GM18498 (cell line): ENCODE data around the gene ANKRD65.
A peak's percentile ranks its signal among the peaks of the same experiment; 100 is the strongest.
"Not testable (repeated sequence)": the region's sequence is repeated elsewhere in the genome, so short reads cannot be mapped to it uniquely, and the experiment has no call there.

Experiments used
- ATAC-seq: cut with Tn5 transposase; IDR thresholded peaks from one replicate; pipeline ENCODE4 v1.9.1; 2021; ENCODE audit warnings: mild to moderate bottlenecking, moderate library complexity; ENCODE audit not compliant: unreplicated experiment

ANKRD65 gene

DNA sequence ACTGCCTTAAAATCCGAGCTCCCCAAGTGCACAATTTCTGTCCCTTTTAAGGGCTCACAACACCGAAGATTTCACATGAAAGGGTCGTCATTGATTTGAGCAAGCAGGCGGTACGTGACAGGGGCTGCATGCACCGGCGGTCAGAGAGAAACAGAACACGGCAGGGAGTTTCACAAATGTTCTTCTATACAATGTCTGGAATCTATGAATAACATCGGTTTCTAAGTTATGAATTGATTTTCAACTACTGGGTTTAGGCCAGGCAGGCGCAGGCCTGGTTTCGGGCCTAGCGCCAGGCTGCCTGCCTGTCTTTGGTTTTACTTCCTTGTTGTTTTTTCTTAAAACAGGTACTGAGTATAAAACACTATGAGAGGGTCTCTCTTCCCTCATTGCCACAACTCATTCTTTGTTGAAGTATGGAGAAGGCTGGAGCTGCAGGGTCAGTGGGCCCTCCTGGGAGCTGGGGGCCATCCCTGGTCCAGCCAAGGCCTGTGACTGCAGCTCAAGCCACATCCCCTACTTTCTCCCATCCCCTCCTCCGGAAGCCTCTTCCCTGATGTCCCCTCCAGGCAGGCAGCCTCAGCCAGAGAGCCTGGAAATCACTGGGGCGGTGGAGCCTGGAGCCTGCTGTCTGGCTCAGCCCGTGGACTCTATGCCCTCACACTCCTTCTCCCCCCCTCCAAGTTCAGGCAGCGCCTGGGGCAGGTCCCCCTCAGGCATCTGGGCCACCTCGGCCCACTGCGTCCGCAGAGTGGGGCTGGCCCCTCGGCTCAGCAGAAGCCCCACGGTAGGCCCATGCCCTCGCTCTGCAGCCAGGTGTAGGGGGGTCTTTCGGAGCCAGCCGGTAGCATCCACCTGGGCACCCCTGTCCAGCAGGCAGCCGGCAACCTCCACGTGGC, 2.4 kb downstream of the ANKRD65 start:
- ATAC-seq: no peak

DNA sequence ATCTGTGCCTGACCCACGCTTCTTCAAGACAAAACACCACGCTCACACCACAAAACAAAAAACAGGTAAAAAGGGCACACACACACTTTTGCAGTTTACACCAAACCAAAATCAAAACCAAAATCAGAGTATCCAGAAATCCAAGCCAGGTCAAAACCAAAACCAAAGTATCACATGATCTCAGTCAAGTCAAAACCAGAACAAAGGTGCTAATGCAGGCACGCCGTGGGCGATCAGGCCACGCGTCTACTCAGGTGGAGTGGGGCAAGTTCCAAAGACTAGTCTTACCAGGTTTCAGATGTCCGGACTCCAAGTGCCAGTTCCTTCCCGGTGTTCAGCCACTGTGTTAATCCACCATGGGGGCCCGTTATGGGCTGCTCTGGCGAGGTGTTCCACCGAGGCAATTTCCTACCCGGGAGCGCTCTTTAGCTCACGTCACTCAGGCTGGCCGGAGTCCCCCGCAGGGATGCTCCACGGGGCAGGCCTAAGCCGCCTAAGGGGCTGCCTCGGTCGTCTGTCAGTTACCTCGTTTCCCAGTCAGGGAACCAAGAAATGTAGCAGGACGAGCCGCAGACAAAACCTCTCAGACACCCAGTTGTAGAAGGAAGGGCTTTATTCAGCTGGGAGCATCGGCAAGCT, 3.1 kb downstream of the ANKRD65 start:
- ATAC-seq: not testable (repeated sequence)

DNA sequence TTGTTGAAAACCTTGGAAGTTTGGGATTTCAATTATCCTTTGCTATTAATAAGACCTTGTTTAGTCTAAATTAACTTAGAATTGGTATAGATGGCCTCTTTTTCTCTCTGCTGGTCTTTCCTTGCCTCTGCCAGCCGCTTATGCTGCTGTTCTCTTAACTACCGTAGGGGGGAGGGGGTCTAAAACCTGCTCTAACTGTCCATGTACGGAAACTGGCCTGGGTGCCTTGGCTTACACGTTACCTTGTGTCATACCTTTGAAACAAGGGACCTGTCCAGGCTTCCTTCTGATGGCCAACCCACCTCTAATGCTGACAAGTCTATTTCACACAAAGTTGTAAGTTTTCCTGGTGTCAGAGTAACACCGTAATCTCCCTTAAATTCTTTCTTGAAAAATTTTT, 3.7 kb downstream of the ANKRD65 start:
- ATAC-seq: not testable (repeated sequence)

DNA sequence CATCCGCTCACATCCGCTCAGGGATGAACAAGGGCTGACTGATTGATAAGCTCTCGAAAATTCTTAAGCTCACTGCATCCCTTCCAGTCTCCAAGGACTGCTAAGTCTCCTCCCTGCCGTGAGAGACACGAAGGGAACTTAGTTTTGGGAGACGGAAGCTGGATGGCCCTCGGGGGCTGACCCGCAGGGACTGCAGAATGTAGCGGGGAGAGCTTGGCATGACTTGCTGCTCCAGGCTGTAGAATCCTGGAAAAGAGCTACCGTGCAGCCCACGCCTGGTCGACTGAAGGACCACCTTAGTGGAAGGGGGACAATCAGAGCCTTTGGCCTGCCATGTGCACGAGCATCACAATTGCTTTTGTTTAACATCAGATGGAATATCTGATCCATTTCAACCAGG, 5.3 kb downstream of the ANKRD65 start:
- ATAC-seq: no peak

GRCh38 chr1:1412311-1412902, 8.7 kb downstream of the ANKRD65 start:
- ATAC-seq: not testable (repeated sequence)

DNA sequence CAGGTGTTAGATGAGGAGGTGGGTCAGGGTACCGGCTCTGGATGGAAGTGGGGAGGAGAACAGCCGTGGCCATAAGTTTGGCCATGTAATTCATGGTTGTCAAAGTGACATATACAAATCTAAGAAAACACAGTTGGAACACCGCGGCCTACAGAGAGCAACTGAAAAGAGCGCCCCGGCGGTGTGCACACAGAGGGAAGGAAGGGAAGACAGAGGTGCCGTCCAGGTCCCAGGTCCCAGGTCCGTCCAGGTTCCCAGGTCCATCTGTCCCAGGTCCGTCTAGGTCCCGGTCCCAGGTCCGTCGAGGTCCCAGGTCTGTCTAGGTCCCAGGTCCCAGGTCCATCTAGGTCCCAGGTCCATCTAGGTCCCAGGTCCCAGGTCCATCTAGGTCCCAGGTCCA, 9.4 kb downstream of the ANKRD65 start:
- ATAC-seq: no peak

GRCh38 chr1:1410238-1410637, 10.8 kb downstream of the ANKRD65 start:
- not testable (repeated sequence) for ATAC-seq

- ATAC-seq: peak; percentile 41
These were observed 13.3 kb downstream of the ANKRD65 start for GRCh38 chr1:1407636-1408318.

DNA sequence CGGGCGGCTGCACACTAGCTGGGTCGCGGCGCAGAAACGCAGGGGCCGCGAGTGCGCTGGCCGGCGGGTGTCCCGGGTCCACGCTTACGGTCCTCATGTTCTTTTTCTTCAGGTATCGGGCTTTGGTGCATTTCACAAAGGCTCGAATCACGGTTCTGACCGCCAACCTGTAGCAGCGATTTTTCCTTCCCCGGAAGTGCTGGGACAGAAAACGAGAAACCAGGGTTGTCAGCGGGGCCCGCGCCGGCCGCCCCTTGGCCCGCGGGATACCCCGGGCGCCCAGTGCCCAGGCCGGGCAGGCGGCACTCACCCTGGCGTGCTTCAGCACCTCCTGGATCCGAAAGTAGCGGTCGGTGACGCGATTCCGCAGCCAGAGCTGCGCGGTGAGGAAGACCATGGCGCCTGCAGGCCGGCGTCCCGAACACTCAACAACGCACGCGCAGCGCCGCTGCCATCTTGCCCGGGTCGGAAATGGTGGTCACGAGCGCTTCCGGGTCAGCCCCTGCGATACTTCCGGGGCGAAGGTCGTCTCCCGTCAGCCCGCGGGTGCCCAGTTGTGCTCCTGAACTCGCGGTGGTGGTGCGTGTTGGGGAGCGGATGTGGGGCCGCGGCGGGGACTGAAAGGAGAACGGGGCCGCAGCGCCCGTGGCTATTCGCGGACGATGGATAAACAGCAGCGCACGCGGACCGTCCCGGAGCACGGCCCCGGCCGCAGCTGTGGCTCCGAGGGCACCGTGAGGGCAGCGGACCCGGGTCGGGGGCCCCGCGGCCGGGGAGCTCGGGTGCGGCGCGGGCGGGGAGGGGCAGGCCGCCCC, 14.0 kb downstream of the ANKRD65 start, which contains the start of gene MRPL20:
MRPL20 (minus strand) TSS at position 473 of the 815 bp plus-strand sequence; CDS start at position 397, 76 bp downstream.
- peak; percentile 92 for ATAC-seq

GRCh38 chr1:1406101-1406820, 14.8 kb downstream of the ANKRD65 start:
- ATAC-seq: no peak

DNA sequence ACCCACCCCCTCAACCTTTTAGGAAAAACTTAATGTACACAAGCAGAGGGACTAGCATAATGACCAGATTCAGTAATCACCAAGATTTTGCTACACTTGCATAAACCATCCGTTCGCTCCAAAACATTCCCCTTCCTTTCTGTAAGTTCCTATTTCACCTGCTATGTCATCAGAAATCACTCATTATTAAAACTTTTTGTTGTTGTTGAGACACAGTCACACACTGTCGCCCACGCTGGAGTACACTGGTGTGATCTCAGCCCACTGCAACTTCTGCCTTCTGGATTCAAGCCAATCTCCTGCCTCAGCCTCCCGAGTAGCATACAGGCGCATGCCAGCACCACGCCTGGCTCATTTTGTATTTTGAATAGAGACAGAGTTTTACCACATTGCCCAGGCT, 17.4 kb downstream of the ANKRD65 start:
- no peak for ATAC-seq

DNA sequence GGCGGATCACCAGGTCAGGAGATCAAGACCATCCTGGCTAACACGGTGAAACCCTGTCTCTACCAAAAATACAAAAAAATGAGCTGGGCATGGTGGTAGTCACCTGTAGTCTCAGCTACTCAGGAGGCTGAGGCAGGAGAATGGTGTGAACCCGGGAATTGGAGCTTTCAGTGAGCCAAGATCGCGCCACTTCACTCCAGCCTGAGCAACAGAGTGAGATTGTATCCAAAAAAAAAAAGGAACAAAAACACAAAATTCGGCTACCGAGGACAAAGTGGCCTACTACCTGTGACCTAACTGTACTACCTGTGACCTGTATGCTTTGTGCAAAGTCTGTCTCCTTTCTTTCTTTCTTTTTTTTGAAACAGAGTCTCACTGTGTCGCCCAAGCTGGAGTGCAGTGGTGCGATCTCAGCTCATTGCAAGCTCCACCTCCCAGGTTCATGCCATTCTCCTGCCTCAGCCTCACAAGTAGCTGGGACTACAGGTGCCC, 18.1 kb downstream of the ANKRD65 start:
- ATAC-seq: not testable (repeated sequence)

DNA sequence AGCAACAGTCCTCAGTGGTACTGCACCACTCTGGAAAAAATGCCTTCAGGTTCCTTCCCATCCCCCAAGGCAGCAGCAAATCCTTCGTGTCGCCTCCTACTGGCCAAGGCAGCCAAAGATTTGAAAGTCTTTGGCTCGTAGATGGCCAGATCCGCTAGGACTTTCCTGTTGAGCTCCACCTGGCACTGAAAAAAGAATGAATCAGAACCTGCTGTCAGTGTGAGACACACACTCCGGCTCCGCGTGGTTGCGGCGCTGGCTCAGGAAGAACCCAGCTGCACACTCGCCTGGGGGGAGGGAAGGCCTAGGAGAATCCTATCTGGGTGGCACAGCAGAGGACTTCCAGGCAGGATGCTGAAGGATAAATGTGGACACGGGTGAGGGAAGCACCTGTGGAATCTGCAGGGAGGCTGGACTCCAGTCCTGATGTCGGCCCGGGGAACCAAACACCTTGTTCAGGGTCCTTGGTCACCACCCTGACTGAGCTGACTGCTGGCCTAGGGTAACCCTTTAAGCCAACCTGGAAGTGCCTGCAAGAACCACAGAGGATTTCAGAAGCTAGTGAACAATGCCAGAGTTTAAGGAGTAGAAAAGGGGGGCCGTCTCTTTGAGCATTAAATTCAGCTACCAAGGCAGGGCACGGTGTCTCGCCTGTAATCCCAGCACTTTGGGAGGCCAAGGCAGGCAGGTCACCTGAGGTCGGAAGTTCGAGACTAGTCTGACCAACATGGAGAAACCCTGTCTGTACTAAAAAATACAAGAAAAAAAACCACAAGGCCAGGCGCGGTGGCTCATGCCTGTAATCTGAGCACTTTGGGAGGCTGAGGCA, 18.8 kb downstream of the ANKRD65 start:
- no peak for ATAC-seq

DNA sequence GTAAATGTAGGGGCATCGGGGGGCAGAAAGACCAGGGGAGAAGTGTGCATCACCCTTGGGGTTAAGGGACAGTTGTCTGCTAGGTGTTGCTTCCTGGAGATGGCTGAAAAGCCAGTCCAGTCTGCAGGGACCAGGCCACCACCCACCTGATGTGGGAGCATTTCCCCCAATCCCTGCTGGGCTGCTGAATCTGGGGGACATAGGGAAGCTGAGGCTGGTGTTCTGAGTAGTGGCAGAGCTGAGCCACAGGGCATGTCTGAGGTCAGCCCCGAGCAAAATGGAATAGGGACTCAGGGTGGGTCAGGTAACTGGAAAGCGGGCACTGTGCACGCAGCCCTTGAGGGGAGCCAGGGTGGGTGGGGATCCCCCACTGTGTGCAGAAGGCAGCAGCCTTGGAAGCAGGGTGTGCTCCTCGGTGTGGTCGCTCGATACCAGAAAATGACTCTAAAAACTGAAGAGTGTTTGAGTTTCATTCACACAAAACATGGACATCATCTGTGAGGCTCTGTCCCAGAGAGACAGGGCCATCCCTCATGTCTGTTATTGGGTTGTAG, 19.5 kb downstream of the ANKRD65 start:
- no peak for ATAC-seq

DNA sequence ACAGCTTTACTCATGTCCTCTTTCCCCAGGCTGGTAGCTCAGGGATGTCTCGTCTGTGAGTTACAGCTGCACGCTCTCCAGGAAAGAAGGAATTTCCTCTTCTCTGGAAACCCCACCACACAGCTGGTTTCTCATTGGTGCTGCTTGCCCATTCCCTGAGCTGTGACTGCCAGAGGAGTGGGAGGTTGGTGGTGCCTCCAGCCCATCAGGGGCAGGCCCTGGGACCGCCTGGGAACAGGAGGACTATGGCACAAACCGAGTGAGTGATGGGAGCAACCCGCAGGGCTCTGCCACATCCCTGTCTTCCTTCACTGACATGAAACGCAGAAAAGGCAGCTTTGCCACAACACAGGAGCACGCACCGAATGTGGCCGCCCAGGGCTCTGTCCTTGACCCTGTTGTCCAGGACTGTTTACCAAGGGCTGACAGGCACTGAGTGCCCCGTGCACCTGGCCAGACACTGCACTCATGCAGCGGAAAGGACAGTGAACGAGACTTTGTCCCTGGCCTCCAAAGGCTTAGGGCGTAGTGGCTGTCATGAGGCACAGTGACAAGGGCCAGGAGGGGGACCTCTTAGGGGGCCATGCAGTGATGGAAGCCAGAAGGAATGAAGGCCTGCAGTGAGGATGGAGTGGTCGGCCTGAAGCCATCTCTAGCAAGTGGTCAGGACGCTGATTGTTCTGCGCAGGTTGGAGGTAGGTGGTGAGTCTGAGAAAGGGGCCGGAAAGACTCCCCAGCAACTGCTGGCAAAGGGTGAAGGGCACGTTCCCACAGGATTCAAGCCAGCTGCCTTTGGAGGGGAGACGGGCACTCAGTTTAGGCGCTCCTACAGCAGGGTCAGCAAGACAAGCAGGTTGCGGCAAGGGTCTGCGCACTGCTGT, 20.3 kb downstream of the ANKRD65 start:
- no peak for ATAC-seq

GRCh38 chr1:1399872-1400575, 21.1 kb downstream of the ANKRD65 start:
- ATAC-seq: no peak
